ENCODE data around the gene NEO1.

DNA sequence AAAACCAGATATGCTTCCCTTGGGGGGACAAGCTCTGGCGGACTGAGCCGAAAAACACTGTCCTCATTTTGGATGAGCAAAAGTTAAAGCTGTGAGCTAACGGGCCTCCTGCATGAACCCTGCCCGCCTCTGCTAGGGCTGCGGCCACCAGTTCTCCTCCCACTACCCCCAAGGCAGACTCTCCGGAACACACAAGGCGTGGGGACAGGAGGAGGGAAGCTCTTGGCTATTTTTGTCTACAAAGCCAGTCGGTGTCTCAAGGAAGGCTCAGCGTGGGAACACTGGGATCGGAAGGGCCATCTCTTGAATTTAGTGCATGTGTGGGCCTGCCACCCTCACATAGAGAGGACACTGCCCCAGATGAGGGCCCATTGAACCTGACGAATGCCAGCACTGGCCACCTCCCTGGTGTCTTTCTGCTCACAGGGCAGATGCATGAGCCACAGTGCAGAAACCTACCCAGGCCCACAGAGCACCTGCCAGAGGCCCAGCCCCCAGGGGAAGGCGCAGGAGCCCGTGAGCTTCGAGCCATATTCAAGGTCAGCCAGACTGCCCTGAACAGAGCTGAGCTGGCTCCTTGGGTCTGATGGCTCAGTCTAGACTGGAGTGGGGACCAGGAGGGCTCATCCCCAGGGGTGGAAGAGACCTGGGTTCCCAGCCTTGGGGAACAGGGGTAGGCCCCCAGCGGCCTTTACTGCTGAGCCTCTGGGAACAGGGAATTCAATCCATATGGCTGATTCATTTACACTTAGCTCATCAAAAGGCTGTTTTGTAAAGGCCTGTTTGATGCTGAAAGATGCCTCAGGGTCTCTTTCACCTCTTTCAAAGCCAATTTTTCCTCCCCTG, 278.2 kb downstream of the NEO1 start:
- TF ChIP-seq POLR2A (IDR thresholded peaks at IDR 0.05) (no peak), CTCF (IDR thresholded peaks at IDR 0.05) (no peak)
